GM18951 (cell line): ENCODE measurements around the gene MAML2.

Experiments used
- POLR2A ChIP-seq: IDR thresholded peaks from 4 replicates; pipeline ENCODE4 v1.6.1; 2011; ENCODE audit warnings: mild to moderate bottlenecking; ENCODE audit not compliant: insufficient read length, insufficient read depth; ENCODE audit errors: extremely low read depth
- in situ Hi-C: fragments of 300-500 bp; cut with MboI; formaldehyde crosslinking; loops from one replicate; pipeline ENCODE4 v1.12.0; 2022; ENCODE audit warnings: low sequenced_read_pairs, mixed read lengths, inconsistent platforms; ENCODE audit not compliant: unreplicated experiment

MAML2 gene

GRCh38 chr11:96309016-96309642 lies 33.9 kb downstream of the MAML2 start:
- no peak for TF ChIP-seq POLR2A
- in situ Hi-C loops, result no loop called here

- in situ Hi-C loops, result no loop called here
- no peak for TF ChIP-seq POLR2A
Measured at GRCh38 chr11:96307776-96308140, 35.2 kb downstream of the MAML2 start.

DNA sequence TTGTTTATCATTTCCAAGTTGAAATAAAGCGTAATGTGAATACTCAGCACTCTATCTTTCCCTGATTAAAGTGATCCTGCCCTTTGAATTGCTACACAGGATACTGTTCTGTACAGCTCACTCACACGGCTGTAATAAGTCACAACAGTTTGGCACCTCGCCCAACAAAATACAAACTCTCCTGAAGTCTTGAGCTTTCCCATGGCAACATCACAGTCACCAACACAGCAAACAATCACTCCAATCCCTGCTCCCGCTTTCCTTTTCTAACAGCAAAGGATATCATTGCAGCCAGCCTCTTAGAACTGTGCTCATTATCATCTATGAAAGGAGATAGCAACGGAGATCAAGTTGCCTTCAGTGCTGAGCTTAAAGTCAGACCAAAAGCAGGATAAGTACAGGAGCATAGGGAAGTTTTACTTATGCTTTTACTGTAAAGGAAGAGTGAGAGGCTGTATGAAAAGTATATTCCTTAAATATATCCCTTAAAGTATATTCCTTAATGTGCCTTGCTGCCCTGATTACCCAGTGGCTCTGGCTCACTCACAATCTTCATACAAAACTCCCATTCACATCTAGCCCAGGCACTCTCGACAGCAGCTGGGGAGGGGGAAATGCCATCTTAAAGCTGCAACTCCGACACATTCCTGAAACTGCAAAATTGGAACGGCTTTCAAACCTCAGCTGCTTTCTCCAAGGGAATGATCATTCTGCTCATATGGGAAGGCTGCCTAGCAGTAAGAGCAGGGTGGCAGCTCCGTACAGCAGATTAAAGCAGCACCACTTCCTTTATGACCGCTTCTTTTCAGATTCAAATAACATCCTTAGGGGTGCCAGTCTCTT lies 35.8 kb downstream of the MAML2 start:
- no peak for TF ChIP-seq POLR2A
- in situ Hi-C loops, result no loop called here

DNA sequence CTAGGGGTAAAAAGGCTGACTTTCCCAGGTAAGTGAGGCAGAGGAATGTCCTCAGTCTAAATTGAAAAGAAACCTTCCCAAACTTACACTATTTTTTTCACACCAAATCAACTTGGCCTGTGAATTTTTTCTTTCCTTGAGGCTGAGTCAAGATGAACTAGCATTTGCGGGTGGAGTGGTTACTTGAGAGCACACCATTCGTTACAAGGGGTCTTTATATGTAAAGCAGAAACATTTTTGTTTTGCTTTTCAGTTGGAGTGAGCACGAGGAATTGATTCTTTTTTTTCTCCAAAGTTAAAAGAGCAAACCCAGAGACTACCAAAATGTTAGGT lies 36.4 kb downstream of the MAML2 start:
- in situ Hi-C loops, result no loop called here
- no peak for TF ChIP-seq POLR2A

DNA sequence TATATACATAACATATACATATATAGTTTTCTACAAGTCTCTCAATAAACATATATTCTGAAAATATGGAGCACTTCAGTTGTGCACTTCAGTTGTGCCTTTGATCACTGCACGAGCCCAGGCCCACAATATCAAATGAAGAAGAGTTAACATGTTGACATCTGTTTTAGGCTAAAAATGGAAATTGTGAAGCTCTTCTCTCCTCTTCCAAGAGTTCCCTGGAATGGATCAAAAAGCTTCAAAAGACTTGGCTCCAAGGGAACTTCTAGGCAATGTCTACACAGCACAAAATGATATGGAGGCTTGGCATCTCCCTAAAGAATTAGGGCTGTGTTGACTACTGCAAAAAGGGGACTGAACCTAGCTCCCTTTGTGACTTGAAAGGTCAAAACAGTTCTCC lies 36.9 kb downstream of the MAML2 start:
- in situ Hi-C loops, result no loop called here
- no peak for TF ChIP-seq POLR2A

- in situ Hi-C loops, result no loop called here
- no peak for TF ChIP-seq POLR2A
Measured at GRCh38 chr11:96303980-96304379, 39.0 kb downstream of the MAML2 start.

GRCh38 chr11:96303064-96303463 lies 39.9 kb downstream of the MAML2 start:
- in situ Hi-C loops, result no loop called here
- TF ChIP-seq POLR2A, result no peak

- in situ Hi-C loops, result no loop called here
- TF ChIP-seq POLR2A, result no peak
Measured at GRCh38 chr11:96301818-96302217, 41.2 kb downstream of the MAML2 start.

- in situ Hi-C loops, result no loop called here
- no peak for TF ChIP-seq POLR2A
Measured at GRCh38 chr11:96299155-96299888, 43.7 kb downstream of the MAML2 start.

DNA sequence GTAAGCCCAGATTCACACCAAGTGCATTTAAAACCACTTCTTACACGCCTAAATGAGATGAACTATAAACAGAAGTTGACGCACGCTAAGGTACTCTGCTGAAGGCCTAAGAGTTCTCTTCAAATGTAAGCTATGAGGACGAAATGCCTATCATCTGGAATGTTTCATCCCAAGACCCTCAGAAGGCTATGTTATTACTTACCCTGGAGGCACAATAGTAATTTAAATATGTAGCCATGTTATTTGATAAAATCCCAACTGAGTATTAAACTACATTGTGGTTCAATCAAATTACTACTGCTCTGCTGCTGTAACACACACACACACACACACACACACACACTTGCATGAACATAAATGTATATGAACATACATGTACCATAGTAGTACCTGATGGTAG lies 47.6 kb downstream of the MAML2 start:
- no peak for TF ChIP-seq POLR2A
- in situ Hi-C loops, result no loop called here

DNA sequence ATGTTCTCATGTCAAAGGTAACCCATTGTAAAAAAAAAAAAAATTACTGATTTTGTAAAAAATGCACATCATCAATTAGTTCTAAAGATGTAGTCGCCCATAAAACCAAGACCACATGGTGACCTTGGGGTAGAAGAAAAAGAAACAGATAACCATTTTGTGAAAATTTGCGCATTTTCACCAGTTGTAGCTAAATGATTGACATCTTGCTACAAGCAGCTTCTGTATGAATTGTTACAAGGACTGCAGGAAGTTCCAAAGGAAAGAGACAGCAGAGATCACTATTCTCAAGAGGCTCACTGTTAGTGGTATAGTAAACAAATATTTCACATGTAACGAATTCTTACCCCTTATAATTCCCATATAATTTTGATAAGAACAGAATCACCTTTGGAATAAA lies 48.7 kb downstream of the MAML2 start:
- in situ Hi-C loops, result no loop called here
- no peak for TF ChIP-seq POLR2A

GRCh38 chr11:96293598-96294021 lies 49.4 kb downstream of the MAML2 start:
- in situ Hi-C loops, result no loop called here
- TF ChIP-seq POLR2A, result no peak

- in situ Hi-C loops, result no loop called here
- no peak for TF ChIP-seq POLR2A
Measured at GRCh38 chr11:96293109-96293508, 49.9 kb downstream of the MAML2 start.
